HG02973 (cell line): ENCODE measurements around the gene CAMK2B.

Source experiments
- ATAC-seq: cut with Tn5 transposase; IDR thresholded peaks from one replicate; pipeline ENCODE4 v1.9.1; 2021; ENCODE audit warnings: moderate library complexity; ENCODE audit not compliant: unreplicated experiment

Gene CAMK2B

DNA sequence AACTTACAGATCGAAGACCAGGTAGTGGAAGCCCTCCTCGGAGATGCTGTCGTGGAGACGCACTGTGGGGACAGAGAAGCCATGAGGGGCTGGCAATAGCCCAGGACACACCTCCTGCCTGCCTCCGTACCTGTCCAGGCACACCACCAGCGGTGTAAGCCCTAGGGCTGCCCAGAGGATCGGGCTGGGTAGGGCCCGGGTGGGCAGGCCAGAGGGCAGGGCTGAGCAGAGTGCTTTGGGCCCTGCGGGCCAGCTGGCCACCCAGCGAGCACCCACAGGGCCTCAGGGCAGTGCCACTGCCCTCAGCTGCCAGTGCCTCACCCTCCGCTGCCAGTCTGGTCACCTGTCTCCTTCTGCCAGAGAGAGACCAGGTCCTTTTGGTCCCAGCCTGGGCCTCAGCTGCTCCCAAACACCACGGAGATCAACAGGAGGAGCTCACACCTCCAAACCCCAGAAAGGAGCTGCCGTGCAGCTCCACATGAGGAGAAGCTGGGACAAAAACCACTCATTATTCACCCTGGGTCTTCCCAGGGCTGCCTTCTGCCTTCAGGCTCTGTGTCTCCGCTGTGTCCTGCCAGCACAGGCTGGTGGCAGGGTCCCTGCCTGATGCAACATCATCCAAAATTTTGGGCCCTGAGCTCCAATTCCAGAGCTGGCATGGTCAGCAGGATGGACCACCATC, 66.4 kb downstream of the CAMK2B start:
- no peak for ATAC-seq

DNA sequence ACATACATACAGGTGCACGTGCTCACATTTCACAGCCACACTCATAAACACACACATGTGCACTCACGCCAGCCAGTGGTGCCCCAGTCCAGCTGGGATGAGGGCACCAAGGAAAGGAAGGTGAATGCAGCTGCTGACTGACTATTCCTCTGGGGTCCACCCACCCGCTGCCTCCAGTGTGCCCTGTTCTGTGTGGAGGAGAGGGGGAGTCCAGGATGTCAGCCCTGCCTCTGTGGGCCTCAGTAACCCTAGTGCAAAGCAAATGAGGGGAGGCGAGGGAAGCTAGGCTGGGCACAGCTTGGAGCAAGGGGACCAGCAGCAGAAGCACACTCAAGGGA, 67.0 kb downstream of the CAMK2B start:
- ATAC-seq: no peak

DNA sequence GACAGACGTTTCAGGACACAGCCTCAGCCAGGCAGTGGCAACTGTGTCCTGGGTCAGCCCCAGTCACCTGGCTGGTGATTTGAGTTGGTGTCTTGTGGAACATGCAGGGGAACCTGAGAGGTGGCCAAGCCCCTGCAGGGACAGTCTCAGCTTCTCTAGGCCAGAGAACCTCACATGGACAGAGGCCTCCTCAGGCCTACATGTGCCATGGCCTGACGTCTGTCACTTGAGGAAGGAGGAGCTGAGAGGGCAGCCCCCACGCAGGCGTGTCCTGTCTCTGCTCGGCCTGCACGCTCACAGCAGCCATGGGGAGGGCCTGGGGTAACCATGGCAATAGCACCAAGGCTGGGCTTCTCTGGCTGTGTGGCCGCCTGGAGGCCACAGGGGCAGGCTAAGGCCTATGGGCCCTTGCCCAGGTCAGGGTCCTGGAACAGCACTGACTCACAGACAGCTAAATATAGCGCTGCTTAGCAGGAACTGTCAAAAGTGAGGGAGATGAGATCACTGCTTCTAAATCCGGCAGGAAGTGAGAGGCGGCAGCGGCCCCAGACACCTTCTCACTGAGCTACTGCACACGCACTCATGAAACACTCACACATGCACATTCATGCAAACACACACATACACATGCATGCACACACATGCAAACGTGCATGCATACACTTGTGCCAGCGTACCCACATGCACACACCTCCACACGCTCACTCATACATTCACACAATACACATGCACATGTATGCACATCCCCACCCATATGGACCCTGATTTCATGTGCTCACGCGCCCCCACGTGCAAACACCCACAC, 67.6 kb downstream of the CAMK2B start:
- peak; percentile 86 for ATAC-seq

DNA sequence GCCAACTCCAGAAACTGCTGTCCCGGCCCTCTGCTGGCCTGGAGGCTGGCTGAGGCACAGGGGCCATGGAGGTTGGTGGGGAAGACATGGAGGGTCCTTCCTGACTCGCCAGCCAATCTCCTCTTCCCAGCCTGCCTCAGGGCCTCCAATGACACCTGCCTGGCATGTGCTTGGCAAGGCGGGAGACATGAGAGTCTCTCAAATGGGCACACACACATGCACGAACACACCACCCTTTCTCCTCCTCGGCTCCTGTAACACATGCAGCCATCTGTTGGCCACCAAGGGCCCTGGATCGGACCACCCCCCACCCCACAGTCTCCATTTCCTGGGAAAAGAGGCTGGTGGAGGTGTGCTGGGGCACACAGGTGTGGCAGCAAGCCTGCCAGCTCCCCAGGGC, 68.2 kb downstream of the CAMK2B start:
- no peak for ATAC-seq

DNA sequence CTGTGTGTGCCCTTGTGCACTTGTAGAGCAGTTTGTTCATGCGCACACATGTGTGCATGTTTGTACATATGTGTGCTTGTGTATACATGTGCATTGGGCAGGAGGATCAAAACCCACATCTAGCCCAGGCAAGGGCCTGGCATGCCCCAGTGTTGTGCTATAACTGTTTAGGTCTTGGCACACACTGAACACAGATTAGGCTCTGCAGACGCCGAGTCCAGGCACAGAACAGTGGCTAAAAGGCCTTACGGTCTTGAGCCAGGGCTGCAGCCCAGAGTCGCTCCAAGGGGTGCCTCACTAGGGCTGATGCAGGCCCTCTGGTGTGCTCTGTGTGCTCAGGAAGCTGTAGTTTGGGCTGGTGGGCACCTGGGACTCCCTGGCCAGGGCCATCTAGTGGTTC, 68.9 kb downstream of the CAMK2B start:
- no peak for ATAC-seq

DNA sequence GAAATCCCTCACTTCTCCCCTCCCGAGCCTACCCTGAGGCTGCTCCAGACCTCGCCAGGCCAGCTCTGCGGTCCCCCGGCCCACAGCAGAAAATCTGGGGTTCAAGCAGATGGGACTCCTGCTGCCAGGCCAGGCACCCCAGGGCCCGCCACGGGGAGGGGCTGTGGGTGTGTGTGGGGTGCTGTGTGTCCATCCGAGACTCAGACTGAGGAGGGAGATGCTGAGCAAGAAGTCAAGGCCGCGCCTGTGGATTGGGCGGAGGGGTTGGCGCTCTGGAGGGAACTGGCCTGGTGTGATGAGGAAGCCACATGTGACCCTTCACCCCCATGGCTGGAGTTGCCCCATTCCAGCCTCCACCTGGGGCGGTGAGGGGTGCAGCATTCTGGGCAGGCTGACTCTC, 73.5 kb downstream of the CAMK2B start:
- ATAC-seq: no peak

DNA sequence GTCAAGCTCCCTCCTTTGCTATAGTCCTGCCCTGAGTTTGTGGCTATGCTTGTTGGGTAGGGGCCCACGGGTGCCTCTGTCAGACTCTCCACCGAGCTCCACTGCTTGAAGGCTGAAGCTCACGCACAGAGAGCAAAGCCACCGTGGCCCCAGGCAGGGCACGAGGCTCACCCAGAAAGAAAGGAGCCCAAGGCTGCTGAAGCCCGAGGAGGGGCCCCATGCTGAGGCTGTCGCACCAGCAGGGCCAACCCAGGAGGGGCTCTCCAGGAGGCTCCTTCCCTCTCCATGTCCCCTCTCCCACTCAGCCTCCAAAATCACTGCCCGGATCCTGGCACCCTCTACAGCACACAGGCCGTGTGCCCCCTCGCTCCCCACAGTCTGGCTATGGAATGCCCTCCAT, 74.1 kb downstream of the CAMK2B start:
- ATAC-seq: no peak

DNA sequence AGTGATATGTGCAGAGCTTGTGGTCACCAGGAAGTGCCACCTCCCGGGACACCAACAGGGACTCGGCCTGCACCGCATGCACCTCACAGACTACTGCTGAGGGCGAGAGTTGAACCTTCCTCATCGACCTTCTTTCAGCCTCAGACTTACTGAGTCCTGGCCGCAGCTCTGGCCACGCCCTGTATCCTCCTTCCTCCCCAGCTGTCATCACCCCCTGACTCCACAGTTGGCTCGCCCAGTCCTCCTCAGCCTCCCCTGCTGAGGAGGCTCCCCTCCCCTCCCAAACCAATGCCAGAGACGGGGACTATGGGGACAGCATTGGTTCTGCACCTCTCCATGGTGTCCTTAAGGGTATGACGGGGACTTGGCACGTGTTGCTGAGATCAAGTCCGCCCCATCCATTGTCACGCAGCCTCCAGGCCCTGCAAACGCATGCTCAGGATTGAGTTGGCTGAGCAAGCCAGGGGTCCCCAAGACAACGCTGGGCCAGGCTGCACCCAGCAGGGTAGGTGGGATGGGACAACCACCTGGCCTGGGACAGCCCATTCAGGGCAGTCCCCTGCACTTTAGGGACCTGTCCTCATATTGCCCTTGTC, 75.7 kb downstream of the CAMK2B start:
- no peak for ATAC-seq

DNA sequence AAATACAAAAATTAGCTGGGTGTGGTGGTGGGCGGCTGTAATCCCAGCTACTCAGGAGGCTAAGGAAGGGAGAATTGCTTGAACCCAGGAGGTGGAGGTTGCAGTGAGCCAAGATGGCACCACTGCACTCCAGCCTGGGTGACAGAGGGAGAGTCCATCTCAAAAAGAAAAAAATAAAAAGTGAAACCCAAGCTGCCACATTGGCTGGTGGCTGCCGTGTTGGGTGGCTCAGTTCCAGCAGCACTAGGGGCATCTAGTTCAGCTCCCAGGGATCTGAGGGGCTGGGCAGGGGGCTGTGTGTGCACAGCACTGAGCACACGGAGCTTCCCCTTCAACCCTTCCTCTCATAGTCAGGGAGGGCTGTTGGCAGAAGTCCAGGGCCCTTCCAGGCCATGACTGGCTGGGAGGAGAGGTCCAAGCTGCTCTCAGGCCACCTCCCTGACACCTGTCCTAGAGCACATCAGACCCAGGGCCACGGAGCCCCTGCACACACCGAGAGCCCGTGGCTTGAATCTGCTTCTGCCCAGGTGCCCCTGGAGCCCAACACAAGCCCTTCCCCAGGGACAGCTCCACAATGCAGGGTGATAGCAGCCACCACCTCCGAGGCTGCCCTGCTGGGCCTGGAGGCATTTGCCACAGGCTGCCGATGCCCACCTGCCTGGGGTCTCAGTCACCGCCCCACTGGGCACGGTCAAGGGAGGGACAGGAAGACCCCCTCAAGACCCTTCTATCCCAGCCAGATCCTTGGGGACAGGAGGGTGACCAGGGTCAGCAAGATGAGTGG, 77.3 kb downstream of the CAMK2B start:
- no peak for ATAC-seq

DNA sequence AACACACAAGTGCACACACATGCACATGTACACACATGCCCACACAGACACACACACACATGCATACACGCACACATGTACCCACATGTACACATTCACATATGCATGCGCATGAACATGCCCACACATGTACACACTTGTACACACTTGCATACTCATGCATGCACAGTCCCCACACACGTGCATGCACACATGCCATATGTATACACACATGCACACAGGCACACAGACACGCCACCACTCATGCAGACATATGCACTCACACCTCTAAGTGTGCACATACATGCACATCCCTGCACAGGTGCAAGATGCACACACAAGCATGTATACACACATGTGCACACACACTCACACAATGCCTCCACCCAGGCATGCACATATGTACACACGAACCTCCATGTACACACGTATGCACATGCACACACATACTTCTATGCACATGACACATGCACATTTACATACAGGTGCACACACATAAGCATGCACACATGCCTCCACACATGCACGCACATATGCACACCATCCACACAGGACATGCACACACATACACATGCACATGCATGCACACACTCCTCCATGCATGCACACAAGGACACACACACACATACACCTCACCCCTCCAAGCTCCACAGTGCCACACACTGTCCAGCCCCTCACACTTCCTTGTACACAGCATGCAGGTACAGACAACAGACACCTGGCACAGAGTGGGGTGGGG, 78.8 kb downstream of the CAMK2B start:
- ATAC-seq: no peak

DNA sequence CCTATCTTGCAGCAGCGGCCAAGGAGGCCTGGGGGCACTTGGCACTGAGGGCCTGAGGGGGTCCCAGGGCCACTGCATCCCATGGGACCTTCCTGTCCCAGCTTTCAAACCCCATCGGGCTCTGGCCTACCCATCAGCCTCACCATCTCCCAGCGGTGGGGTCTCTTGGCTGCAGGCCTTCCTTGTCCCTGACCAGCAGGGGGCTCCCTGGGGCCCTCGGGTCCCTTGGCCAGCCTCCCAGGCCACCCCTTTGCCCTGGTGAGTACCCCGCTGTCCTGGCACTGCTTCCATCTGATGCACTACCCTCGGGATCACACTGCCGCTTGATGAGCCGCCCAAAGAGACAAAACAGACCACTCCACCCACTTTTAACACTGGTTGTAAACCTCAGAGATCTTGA, 81.1 kb downstream of the CAMK2B start:
- no peak for ATAC-seq

DNA sequence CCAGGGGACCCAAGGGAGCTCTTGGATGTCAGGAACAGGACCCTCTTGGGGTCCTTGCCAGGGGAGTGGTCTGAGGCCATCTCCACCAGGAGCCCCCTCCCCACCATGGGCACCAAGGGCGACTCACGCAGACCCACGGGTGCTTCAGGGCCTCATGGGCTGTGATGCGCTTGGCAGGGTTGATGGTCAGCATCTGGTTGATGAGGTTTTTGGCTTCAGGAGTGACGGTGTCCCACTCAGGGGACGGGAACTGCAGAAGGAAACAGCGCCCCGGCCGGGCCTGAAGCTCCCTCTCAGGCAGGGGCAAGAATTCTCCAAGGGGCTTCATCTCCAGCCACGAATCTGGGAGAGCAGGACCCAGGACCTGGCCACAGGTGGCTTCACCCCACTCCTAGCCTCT, 83.3 kb downstream of the CAMK2B start:
- no peak for ATAC-seq

DNA sequence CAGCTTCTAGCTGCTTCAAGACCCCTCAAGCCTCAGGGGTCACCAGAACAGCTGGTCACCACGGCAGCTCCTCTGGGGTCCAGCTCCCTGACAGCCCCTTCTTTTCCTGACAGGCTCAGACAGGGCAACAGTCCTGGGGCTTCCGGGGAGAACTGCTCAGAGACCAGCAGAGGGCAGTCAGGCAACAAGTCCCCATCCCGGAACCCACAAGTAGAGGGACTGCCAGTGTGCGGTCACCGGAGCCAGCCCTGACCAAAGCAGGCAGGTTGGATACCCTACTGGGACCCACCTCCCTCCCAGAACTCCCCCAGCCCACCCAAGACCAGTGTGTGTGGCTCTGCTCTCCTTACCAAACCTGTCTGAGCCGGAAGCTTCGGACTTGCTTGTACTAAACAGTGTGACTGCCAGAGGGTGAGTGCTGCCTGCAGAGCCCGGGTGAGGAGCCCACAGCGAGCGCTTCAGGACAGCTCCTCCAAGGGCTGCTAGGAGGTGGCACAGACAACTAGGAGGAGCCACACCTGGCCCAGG, 84.3 kb downstream of the CAMK2B start:
- ATAC-seq: peak; percentile 75

DNA sequence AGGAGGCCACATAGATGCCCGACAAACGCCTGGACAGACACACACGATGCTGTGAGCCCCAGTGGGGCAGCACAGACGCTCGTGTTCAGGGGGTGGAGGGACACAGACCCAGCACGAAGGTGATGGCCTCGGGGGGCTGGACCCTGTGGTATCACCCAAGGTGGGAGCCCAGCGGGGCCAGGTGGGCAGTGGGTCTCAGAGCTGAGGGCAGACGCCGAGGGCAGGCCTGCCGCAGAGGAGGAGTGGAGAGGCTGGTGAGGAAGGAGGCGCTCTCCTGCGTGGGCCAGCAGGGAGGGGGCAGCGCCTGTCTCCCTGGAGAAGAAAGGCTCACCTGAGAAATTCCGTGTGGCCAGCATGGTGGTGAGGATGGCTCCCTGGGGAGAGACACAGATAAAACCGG, 85.0 kb downstream of the CAMK2B start:
- no peak for ATAC-seq

DNA sequence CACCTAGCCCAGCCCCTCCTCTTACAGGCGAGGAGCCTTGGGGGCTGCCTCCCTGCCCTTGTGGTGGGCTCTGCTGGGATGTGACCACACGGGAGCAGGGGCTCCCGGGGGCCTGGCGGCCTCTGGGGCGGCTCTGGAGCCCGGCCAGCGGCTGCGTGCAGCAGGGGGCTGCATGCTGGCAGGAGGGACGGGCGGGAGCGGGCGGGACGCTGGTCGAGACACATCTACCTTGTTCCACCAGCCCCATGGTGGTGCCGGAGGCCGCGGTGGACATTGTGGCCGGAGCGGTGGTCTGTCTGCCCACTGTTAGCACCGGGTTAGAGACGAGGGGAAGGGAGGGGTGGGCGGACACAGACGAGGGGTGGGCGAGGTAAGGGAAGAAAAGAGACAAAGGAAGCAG, 86.0 kb downstream of the CAMK2B start:
- ATAC-seq: no peak

DNA sequence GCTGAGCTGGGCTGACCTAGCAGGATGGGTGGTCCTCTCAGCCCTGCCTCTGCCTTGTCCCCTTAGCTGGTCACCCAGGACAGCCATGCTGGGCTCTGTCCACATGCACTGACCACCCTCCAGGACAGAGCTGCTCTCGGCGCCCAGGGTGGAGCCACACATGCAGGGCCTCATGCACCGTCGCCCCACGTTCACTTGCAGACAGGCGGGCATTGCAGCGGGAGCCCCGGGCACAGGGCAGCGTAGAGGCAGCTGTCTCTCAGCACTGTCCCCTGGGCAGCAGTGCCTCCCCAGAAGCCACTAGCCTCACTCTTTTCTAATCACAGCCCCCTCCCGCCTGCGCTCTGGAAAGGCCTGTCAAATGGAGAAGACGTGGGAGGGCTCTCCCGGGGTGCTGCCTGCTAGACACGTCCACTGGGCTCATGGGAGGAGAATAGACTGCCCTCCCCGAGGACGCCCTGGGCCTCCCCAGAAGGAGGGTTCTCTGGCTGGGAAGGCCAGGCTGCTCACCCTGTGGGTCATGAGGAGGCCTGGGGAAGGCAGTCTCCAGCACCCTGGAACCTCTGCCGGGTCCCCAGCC, 87.2 kb downstream of the CAMK2B start:
- no peak for ATAC-seq

DNA sequence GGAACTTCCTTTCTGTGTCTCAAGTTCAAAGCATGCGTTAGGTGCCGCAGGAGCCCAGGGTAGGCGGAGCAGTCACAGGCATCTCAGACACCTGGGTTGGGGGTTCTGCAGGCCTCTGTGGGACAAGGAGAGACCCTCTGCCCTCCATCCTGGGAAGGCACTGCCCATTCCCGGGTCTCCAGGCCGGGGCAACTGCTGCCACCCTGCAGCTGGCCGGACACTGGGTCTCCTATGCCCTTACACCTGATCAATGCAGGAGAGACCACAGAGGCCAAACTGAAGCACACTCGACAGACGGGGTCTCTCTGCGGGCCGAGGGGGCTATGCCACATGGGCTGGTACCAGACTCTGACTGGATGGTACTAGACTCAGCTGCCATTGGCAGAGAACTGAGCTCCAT, 87.7 kb downstream of the CAMK2B start:
- ATAC-seq: no peak

DNA sequence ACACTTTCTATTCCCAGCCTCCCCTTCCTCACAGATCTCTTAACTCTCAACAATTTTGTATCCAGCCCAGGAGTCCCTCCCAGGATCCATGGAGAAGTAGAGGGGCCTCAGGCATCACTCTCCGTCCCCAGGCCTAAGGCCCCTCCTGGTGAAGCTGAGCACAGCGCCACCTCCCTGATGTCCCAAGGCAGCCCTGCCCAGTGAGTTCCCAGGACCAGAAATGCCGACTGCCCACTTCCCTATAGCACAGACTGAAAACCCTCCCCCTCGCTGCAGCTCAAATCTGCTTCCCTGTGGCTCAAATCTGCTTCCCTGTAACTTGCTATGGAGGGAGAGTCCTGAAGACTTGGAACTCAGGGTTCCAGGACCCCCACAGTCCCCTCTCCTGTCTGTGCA, 89.1 kb downstream of the CAMK2B start:
- ATAC-seq: no peak

DNA sequence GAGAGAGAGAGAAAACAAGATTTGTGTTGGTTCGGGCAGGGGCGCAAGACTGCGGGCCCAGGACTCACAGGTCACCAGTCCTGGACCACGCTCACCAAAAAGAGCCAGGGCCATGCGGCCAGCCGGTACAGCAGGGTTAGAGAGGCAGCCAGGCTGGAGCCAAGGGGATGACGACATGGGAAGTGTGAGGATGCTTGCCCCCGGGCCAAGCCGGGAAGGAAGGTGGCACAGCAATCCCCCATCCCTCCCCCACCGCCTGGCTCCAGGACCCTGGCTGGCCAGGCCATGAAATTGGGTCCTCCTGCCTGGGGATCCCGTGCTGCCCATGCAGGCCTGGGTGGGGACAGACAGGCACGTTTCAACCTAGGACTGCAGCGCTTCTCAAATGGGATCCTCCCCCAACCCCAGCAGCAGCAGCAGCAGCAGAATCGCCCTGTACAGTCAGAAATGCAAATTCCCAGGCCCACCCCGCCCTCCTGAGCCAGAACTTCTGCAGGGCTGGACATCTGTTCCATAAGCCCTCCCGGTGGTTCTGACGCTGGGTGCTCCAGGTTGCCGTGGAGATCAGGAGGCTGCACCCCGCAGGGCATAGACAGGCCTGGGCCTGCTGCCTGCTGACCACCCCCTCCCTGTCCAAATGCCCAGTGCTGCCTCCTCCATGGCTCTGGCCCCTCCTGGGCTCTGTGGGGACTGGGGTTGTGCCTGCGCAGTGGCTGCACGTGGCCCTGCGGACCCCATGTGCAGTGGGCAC, 89.6 kb downstream of the CAMK2B start:
- no peak for ATAC-seq

DNA sequence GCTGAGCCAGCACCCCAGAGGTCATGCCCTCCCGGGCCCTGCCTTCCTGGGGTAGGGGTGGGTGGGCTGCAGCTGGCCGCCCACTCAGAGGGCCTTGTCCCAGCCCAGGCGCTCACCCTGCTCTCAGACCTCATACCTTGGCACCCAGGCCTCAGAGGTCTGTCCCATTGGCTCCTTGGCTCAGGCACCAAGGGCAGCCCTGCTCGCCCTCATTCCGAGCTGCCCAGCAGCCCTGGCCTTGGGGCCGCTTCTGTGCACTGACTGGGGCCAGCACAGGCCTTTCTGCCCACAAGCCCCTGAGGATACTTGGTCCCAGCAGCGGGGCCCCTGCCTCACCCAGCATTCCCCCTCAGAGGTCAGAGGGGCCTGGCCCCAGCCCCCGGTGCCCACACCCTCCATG, 90.3 kb downstream of the CAMK2B start:
- no peak for ATAC-seq
